Stimulated activated CD8-positive, alpha-beta memory T cell treated with anti-CD3 and anti-CD28 coated beads, Interleukin-4, amount 100 ng/mL, for 1 hour (primary cell): ENCODE measurements around the gene DNAH9.

Experiments used
- DNase-seq, 2 donors: peaks; one replicate each; pipeline ENCODE4 v3.0.0-alpha.2; 2020; ENCODE audit warnings: low read depth in 2 of 2, low spot score in 1 of 2

DNAH9 gene

DNA sequence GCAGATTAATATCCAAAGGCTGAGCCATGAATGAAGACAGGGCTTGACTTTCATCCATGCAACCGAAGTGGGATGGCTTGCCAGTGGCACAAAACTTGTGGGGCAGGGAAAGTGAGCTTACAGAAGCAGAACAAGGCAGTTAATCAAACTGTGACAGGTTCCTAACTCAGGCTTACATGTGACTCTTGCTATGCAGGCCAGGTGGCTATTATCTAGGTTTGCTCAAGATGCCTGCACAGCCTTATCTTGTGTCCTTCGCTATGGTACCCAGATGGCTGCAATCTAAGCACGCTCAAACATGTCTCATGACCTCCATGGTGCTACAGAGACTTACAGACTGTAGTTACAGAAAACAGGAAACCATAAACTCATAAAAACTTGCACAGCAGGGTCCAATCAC lies 8.6 kb upstream of the DNAH9 start:
- DNase-seq, result no peak

DNA sequence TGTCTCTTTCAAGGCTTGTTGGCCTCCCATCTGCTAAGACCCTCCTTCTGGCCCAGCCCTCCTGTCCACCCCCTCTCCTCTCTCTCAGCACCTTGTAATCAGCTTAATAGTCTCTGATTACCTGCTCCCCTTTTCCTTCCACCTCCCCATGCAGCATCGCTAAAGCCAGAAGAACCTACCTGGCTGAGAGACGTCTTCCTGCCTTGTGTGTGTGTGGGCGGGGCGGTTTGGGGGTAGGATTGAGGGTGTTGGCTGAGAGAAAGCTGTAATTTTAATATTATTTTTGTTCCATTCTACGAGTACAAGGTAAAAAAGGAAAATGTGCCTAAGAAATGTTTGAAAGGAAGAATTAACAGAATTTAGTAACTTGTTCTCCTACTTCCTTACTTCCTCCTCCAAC lies 3.4 kb downstream of the DNAH9 start:
- DNase-seq, result no peak

DNA sequence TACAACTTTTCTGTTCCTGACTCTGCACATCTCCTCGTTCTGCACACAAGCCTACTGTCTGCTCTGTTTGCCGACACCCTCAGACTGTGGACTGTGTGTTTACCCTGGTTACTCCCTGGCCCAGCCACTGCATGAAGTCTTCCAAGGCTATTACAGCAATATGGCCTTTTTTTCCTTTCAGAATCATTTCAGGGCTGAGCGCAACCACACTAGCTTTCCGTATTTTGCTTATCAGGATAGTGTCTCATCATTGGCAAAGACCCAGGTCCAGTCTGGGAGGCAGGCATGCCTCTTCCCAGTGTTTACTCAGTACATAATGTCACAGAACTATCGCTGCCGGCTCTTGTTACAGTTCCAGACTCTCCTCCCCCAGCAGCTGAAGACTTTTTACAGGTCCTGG lies 10.1 kb downstream of the DNAH9 start:
- DNase-seq, result no peak

GRCh38 chr17:11610999-11611566 lies 12.8 kb downstream of the DNAH9 start:
- no peak for DNase-seq

DNA sequence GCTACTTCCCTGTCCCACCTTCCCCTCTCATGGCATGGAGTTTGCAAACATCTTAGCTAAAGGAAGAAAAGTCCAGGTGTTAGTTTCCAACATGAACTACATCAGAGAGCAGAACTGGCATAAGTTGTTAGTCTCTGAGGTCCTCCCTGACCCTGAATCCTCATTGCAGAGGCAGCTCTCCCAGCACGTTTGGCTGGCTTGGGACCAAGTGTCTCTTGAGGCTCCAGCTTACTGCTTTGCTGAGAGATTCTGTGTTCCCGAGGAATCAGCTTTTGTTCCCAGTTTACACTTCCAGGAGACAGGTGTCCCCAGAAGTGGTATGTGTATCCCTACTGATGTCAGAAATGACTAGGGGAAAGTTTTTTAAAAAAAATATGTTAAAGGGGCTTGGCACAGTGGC lies 14.7 kb downstream of the DNAH9 start:
- no peak for DNase-seq

DNA sequence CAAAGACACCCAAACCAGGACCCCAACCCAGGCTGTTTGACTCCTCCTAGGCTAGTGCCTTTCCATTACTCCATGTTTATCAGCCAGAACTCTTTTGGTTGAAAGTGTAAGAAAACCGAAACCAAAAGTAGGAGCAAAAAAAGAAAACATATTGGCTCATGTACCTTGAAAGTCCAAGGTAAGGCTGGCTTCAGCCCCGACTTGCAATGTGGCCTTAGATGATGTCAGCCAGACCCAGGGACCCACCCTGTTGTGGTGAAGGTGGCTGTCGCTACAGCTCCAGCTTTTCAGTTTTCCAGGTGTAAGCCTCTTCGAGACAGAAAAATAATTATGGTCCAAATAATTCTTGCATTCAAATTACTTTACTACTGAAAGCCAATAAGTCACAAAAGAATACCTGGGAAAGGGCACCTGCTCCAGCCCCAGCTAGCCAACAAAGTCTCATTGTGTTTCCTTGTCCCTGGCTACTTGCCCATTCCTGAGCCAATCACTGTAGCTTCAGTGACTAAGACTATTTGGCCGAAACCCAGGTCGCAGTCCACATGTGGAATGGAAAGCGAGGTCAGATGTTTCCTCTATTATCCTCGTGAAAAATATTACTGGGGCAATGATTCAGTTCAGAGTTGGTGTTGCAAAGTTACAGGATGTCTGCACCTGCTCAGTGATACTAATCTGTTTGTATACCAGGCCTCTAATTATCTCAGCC lies 20.7 kb downstream of the DNAH9 start:
- no peak for DNase-seq

GRCh38 chr17:11622492-11622891 lies 24.2 kb downstream of the DNAH9 start:
- no peak for DNase-seq

DNA sequence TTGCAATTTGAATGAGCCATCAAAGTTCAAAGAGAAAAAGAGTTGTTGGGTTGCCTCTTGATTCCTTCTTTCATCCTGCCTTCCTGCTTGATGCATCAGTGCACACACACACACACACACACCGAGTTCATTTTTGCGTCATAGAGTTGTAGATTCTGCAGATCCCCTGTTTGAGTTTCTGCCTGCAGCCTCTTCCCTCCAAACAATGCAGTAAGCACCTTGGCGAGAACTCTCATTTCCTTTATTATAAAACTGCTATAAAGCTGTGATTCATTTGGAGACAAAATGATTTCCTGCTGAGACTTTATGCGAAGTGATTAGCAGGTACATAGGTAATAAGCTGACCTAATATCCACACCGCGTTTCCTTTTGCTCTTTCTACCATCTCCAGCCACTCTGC lies 26.7 kb downstream of the DNAH9 start:
- DNase-seq, result no peak

GRCh38 chr17:11625878-11626277 lies 27.6 kb downstream of the DNAH9 start:
- no peak for DNase-seq

GRCh38 chr17:11627301-11627940 lies 29.2 kb downstream of the DNAH9 start:
- no peak for DNase-seq

DNA sequence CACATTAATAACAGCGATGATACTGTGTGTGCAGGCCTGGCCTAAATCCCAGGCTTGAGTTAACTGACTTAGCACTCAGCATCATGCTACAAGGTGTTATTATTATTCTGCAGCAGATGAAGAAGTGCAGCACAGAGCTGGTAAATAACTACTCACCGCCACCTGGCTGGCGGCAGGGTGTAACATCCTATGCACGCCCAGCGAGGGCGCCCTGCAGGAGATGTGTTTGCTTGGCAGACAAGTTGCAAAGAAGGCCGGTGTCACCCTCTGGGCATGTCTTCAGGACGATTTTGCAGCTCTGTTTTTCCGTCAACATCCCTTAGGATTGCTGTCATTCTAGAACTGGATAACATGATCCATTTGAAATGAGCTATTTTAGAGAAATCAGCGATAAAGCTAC lies 30.1 kb downstream of the DNAH9 start:
- DNase-seq, result no peak

- no peak for DNase-seq
Measured at GRCh38 chr17:11628831-11629230, 30.6 kb downstream of the DNAH9 start.

GRCh38 chr17:11636771-11637170 lies 38.5 kb downstream of the DNAH9 start:
- no peak for DNase-seq

- DNase-seq, result no peak
Measured at GRCh38 chr17:11637796-11638195, 39.5 kb downstream of the DNAH9 start.

DNA sequence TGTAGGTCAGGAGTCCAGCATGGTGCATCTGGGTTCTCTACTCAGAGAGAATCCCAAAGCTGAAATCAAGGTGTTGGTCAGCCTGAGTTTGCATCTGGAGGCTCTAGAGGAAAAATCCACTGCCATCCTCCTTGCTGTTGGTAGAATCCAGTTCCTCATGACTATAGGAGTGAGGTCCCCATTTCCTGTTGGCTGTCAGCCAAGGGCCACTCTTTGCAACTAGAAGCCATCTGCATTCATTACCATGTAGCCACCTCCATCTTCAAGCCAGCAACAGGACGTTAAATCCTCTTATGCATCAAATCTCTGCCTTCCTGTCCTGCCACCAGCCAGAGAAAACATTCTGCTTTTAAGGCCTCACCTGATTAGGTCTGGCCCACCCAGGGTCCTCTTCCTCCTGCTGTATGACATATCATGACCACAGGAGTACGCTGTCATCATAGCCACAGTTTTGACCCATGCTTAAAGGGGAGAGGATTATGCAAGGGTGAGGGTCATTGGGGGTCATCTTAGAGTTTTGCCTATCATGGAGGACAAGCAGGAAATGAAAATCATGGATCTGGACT lies 40.5 kb downstream of the DNAH9 start:
- no peak for DNase-seq

DNA sequence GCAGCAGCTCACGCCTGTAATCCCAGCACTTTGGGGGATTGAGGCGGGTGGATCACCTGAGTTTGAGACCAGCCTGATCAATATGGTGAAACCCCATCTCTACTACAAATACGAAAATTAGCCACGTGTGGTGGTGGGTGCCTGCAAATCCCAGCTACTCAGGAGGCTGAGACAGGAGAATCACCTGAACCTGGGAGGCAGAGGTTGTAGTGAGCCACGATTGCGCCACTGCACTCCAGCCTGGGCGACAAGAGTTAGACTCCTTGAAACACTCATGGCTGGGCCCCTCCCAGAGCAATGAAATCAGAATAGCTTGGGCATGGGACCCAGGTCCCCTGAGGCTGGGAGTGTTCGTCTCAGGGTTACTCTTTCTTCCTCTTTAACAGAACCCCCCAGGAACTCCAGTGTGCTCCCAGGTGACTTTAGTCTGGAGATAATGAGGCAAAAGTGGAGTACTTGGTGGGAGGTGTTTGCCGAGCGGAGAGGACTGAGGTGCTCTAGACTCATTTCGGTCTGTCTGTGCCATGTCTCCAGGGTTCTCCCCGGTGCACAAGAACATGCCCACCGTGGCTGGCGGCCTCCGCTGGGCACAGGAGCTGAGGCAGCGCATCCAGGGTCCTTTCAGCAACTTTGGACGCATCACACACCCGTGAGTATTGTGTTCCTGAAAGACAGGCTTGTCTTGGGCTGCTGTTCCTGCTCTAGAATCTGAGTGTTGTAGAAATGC lies 41.6 kb downstream of the DNAH9 start:
- no peak for DNase-seq

- DNase-seq, result no peak
Measured at GRCh38 chr17:11640463-11640814, 42.2 kb downstream of the DNAH9 start.

DNA sequence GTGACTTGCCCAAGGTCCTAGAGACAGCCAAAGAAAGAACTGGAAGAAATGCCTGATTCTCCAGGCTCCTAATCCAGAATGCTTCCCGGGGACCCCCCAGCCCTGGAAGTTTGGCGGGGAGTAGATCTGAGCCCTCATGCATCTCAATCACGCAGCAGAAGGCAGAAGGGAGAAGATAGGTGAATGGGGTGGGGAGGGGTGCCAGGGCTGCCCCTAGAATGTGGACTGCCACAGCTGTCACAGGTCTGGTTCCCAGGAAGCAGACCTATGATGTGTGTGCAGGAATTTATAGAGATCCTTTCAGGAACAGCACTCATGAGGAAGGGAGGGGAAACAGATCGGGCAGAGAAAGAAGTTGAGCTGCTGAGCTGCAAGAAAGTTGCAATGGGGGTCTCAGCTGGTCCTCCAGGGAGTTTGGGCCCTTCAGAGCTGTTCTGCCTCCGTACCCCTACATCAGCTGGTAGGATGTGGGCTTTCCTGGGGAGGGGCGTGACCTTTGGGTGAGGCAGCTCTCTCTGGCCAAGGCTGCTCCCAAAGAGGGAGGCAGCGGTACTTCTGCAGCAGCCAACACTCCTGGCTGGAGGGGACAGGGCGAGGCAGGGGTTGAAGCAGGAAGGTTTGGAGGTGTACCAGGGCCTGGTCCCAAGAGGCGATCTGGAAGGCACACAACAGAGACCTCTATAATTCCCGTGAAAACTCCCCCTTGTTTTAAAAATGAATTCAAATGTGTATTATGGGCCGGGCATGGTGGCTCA lies 43.4 kb downstream of the DNAH9 start:
- DNase-seq, result no peak

- DNase-seq, result no peak
Measured at GRCh38 chr17:11642655-11643054, 44.4 kb downstream of the DNAH9 start.

DNA sequence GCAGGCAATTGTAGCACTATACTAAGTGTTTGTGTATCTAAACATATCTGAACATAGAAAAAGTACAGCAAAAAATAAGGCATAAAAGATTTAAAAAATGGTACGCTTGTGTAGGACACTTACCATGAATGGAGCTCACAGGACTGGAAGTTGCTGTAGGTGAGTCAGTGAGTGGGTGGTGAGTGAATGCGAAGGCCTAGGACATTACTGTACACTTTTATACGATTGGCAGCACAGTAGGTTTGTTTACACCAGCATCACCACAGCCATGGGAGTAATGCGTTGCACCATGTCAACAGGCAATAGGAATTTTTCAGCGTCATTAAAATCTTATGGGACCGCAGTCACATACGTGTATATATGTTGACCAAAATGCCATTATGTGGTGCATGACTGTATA lies 45.6 kb downstream of the DNAH9 start:
- no peak for DNase-seq
